Activated naive CD4-positive, alpha-beta T cell treated with anti-CD3 and anti-CD28 coated beads, Interleukin-2, amount 50 U/mL, for 72 hours (primary cell): ENCODE data around the gene IFIT1B. TPM values are rescaled to one million over a fixed set of nuclear protein-coding genes. Genes with fewer than 3 reads are reported as not detected.
"Not testable (repeated sequence)": the region's sequence is repeated elsewhere in the genome, so short reads cannot be mapped to it uniquely, and the experiment has no call there.

Experiments used
- ATAC-seq, 2 donors: fragments of 150-1000 bp; cut with Tn5 transposase; 2 replicates each; pipeline ENCODE4 v1.10.0; 2021; ENCODE audit warnings: mild to moderate bottlenecking in 2 of 2, moderate library complexity in 2 of 2
- DNase-seq, 2 donors: peaks; one replicate each; pipeline ENCODE4 v3.0.0; 2021 to 2022; ENCODE audit warnings: low spot score in 2 of 2
- H3K27ac Mint-ChIP-seq, 2 donors: one replicate each; pipeline ENCODE4 v1.8.0; 2022; ENCODE audit warnings: mild to moderate bottlenecking in 2 of 2, mixed read lengths in 2 of 2
- H3K36me3 Mint-ChIP-seq, 2 donors: one replicate each; pipeline ENCODE4 v1.8.0; 2022; ENCODE audit warnings: mixed read lengths in 2 of 2
- H3K9me3 Mint-ChIP-seq, 2 donors: one replicate each; pipeline ENCODE4 v1.8.0; 2022; ENCODE audit warnings: mixed read lengths in 2 of 2
- total RNA-seq, 2 donors: library from RNA; stranded (reverse); gene quantifications; one replicate each; pipeline ENCODE4 v1.2.3, GENCODE V29; 2022

The IFIT1B gene
- total RNA-seq, 2 donors from 2014 or later, result not detected

DNA sequence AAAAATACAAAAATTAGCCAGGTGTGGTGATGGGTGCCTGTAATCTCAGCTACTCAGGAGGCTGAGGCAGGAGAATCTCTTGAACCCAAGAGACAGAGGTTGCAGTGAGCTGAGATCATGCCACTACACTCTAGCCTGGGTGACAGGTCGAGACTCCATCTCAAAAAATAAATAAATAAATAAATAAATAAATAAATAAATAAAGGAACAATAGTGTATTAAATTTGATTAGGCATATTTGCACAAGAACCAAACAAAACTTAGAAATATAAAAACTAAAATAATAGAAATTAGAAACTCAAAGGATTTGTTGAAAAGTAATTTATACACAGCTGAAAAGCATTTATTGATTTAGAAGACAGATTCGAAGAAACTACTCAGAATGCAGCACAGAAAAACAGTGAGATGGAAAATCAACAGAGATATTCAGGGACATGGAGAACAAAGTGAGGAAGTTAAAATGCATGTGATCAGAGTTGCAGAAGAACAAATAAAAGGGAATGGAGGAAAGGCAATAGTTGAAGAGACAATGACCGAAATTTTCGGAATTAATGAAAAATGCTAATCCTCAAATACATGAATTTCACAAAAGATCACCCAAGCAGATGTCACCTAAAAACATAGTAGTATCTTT, 32.4 kb upstream of the IFIT1B start:
- Mint-ChIP-seq H3K36me3 (no peaks in the 10 kb centered on the region), H3K9me3 (no peaks in the 10 kb centered on the region), H3K27ac (no peak overlapping the region)
- DNase-seq, result no peak
- no peak for ATAC-seq

DNA sequence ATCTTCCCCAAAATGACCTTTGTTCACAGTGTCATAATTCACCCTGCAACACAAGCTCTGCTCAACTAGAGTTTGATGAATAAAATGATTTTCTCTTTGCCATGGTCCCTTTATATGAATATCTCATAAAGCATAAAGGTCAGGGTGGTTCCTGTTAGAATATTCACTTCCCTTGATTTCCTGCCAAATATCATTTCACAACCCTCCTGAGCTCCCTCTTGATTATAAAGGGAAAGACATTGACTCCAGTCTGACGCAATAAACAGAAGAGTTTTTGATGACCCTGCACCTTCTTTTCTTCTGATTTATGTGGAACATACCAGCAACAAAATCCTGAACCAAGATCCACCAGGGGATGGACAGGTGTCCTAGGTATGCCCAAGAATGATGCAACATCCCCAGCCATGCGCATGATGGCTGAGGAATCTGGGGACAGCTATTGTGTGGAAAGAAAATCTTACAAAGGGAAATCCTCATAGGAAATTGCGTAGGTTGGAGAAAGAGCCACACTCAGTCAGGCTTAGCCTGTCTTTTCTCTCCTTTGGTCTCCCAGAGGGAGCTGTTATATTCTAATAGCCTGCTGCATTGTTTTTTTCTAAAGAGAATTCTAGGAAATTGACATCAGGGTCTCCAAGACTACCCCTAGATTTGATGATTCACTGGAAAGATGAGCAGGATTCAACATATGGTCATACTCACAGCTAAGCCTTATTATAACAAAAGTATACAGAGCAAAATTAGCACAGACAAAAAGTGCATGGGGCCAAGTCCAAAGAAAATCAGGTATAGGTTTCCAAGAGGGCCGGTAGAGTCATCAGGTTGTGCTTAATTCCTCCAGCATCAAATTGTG, 31.2 kb upstream of the IFIT1B start:
- Mint-ChIP-seq H3K36me3 (no peaks in the 10 kb centered on the region), H3K27ac (no peak overlapping the region), H3K9me3 (no peaks in the 10 kb centered on the region)
- ATAC-seq (no peak), DNase-seq (no peak)

DNA sequence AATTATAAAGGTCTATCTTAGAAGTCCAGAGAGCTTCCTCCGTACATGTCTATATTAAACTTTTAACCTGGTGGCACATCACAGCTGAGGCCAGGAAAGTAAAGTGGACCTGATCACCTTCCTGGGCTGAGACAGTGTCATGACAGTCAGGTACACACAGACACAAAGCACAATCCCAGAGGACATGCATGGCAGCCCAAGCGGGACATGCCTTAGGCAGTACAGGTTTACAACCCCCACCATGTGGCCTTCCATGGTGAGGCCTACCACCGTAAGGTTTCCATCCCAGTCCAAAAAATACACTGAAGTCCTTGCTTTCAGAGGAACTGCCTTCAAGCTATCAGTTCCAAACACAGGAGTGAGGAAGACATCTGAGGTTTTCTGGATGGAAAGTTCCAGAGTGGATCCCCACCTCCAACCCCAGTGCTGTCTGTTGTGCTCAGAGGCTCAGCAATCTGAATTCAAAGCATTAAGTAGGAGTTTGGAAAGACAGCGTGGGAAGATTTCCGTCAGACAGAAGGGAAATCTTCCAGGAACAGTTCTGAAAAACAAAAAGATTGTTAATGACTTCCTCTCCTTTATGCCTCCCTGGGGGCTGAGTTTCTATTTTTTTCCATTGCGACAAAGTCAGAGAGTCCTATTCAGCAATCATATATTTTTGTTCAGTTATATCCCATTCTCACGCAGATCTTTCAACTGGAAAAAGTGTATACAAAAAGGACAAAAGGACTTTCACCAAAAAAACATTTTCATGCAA, 30.0 kb upstream of the IFIT1B start:
- no peak overlapping the region for H3K27ac Mint-ChIP-seq
- ATAC-seq (no peak), DNase-seq (no peak)
- no peaks in the 10 kb centered on the region for H3K36me3 Mint-ChIP-seq
- H3K9me3 Mint-ChIP-seq, result no peaks in the 10 kb centered on the region

DNA sequence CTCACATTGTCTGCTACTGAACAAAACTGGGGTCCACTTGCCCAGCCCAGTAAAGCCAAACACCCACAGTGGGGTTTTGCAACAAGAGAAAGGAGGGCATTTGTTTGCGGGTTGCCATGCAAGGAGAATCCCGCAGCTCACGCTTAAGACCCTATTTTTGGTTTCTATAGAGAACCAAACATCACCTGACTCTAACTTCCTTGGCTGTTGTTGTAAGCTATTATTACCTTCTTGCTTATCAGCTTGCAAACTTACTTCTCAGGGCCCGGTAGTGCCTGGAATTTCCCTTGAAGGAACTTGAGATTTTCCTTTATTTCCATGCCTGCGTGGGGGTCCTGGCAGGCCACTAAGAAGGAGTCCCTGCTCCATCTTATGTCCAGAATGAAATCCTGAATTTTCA, 29.4 kb upstream of the IFIT1B start:
- no peak for DNase-seq
- Mint-ChIP-seq H3K36me3 (no peaks in the 10 kb centered on the region), H3K27ac (no peak overlapping the region), H3K9me3 (no peaks in the 10 kb centered on the region)
- no peak for ATAC-seq

DNA sequence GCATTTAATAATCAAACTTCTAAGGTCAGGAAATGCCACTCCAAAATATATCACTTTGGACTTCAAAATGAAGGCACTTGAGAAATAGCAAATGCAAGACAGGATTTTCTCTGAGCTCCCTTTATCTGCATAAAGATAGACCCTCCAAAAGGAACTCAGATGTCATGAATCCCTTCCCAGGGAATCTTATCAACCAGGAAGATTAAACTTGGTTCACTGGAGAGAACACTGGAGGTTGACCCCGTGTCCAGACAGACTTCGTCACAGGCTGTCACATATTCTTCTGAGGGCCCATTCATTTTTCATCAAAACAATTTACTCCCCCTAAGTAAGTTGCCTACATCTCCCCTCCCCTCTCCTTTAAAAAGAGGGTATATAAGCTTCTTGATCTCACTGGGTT, 28.9 kb upstream of the IFIT1B start:
- no peak for DNase-seq

DNA sequence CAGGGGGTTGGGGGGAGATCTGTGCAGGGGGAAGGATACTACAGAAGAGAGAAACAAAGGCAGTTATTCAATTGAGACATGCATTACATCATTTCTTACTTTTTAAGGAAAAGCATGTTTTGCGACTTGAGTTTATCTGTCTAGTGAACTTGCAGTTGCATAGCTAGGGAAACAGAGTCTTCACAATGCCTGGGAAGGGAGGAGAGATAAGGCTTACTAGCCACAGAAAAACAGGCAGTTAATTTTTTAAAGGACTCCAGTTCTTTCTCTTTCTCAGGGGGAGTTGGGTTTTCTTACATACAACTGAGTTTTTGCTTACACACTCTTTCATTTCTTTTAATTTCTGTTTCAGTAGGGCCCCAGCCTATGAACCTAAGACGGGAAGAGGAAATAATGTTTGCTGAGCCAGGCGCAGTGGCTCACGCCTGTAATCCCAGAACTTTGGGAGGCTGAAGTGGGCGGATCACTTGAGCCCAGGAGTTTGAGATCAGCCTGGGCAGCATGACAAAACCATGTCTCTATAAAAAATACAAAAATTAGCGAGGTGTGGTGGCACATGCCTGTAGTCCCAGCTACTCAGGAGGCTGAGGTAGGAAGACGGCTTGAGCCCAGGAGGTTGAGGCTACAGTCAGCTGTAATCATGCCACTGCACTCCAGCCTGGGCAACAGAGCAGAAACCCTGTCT, 27.1 kb upstream of the IFIT1B start:
- not testable (repeated sequence) for H3K9me3 Mint-ChIP-seq, H3K27ac Mint-ChIP-seq, H3K36me3 Mint-ChIP-seq, DNase-seq
- ATAC-seq, result peak in 1 of 2 donors; percentile 25

More for the DNA sequence above, 28.9 kb upstream of the IFIT1B start:
- peaks cover under 1 to 1% of the 10 kb centered on the region in 2 donors for H3K9me3 Mint-ChIP-seq
- no peak overlapping the region for H3K27ac Mint-ChIP-seq
- H3K36me3 Mint-ChIP-seq, result peaks cover 1 to 3% of the 10 kb centered on the region in 2 donors
- no peak for ATAC-seq

DNA sequence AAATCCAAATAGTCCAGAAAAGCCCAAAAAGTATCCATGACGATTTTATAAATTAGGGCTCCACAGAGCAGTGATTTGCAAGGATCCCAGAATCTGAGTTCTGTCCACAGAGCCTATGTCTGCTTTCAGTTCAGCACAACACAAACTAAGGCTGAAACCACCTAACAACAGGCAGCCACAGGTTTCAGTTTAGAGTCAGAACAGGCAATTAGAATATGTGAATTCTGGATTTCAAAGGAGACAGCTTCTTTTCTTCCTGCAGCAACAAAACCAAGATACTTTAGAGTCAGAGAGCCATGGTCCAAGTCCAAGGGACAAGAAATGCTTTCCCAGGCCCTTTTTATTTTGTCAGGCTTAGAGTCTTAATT, 26.5 kb upstream of the IFIT1B start:
- DNase-seq (peak in 1 of 2 donors; percentile 33), ATAC-seq (peak; percentile 62 to 98)
- peaks cover 3 to 4% of the 10 kb centered on the region in 2 donors for H3K9me3 Mint-ChIP-seq
- H3K36me3 Mint-ChIP-seq, result peaks cover 5 to 7% of the 10 kb centered on the region in 2 donors
- no peak overlapping the region for H3K27ac Mint-ChIP-seq

DNA sequence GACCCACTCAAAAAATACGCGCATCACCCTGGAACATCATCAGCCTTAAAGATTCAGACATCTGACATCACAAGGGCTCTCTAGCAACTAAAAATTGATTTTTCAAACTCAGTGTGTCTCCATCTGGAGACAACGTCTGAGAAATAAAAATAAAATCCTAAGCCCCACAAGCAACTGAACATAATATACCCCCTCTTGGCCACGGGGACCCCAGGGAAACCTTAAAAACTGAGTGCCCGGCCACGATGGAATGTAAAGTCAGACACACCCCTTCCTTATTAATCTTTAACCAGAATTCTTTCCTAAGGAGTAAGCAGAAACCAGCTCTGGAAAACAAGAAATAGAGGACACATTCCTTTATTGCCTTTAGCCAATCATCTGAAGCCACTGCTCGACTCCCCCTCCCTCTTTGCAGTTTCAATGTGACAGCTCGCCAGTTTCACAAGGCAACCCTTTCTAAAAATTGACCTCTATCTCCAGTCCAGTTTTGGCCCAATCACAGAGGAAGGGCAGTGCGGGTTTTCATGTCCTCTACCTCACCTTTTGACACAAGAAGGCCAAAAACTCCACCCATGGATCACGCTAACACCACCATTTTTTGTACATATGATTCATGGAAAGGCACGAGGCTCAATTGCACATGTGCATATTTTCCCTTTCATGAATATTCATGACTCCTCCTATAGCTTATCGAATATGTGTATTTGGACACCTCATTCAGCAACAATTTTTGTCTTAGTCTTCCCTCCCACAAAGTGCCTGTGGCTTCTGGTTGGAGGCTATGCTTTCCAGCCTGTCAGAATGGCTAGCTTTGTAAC, 25.9 kb upstream of the IFIT1B start:
- DNase-seq (no peak), ATAC-seq (no peak)
- Mint-ChIP-seq H3K36me3 (peaks cover 5 to 7% of the 10 kb centered on the region in 2 donors), H3K27ac (no peak overlapping the region), H3K9me3 (peaks cover 3 to 4% of the 10 kb centered on the region in 2 donors)

DNA sequence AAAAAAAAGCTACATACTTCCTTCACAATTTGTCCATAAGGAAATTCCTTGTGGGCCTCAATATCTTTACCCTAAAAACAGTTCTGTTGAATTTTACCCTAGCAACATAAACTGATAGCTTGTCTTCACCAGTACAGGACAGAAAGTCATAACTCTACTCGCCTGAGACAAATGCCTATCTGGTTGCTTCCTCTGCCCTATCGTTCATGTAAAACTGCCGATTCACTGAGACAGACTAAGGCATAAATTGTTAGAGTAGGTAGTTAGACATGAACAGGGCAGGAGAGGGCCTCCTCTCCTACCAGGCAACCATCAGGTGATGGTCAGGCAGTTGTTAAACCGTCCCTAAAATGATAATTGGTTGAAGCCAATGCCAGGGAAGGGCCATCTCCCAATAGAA, 25.1 kb upstream of the IFIT1B start:
- Mint-ChIP-seq H3K27ac (no peak overlapping the region), H3K9me3 (peaks cover 3 to 4% of the 10 kb centered on the region in 2 donors), H3K36me3 (peaks cover 5 to 7% of the 10 kb centered on the region in 2 donors)
- ATAC-seq, result no peak
- DNase-seq, result no peak

DNA sequence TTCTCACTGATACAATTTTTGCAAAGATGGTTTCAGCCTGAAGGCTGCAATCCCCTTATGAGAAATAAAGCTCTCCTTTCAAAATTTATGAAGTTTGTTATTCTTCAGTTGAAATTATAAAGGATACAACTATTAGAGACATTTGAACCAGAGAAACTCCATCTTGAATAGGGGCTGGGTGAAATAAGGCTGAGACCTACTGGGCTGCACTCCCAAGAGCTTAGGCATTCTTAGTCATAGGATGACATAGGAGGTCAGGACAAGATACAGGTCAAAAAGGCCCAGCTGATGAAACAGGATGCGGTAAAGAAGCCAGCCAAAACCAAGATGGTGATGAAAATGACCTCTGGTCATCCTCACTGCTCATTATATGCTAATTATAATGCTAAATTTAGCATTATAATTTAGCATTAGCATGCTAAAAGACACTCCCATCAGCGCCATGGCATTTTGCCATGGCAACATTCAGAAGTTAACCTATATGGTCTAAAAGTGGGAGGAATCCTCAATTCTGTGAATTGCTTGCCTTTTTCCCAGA, 22.4 kb upstream of the IFIT1B start:
- no peak overlapping the region for H3K27ac Mint-ChIP-seq
- peaks cover 5 to 7% of the 10 kb centered on the region in 2 donors for H3K36me3 Mint-ChIP-seq
- ATAC-seq, result peak in 1 of 2 donors; percentile 52
- DNase-seq, result no peak
- H3K9me3 Mint-ChIP-seq, result peaks cover 3 to 4% of the 10 kb centered on the region in 2 donors

DNA sequence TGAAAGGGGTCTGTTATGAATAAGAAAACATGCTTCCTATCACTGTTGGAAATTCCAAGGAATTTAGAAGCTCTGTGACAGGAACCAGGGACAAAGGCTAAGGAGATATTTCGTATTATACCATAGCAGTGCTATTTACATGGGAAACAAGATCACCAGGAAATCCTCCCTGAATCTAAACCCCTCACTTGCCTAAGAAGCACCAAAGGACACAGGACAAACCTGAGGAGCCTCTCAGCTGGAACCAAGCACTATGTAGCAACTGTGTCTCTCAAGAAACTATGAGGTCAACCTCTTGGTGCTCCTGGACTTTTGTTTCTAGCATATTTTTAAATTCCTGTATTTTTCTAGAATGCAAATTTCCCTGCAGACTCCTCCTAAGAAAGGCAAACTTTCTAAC, 20.8 kb upstream of the IFIT1B start:
- Mint-ChIP-seq H3K36me3 (peaks cover 5 to 7% of the 10 kb centered on the region in 2 donors), H3K27ac (no peak overlapping the region), H3K9me3 (peaks cover 3 to 4% of the 10 kb centered on the region in 2 donors)
- ATAC-seq, result no peak
- no peak for DNase-seq

DNA sequence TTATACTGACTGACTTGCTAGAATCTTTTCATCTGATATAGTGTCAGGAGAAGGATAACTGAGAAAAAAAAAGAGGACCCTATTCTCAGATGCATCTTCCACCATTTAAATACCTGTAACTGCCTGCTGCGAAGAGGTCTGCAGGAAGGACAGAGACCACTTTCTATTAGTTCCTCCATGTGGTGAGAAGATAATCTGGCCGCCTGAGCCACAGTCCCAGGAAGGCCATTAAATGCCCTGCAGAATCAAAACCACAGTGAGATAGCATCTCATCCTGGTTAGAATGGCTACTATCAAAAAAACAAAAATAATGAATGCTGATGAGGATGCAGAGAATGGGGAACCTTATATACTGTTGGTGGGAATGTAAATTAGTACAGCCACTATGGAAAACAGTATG, 19.9 kb upstream of the IFIT1B start:
- Mint-ChIP-seq H3K36me3 (peaks cover 5 to 7% of the 10 kb centered on the region in 2 donors), H3K9me3 (peaks cover 3 to 4% of the 10 kb centered on the region in 2 donors), H3K27ac (no peak overlapping the region)
- ATAC-seq, result no peak
- DNase-seq, result no peak

DNA sequence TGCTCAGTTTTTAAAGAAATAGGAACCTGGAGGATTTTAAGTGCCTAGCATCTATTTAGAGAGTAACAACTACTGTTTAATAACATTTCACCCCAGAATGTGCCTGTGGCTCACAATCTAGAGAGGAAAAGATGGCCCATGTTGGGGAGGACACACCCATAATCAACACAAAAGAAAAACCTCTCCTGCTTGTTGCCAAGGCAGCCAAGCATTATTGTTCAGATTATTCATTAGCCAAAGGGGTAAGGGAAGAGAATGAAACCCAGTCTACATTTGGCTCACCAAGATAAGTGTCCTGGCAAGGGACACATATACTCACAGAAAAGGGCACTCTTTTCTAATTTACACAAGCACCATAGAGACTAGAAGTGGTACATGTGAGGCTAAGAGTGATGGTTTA, 17.7 kb upstream of the IFIT1B start:
- Mint-ChIP-seq H3K36me3 (no peaks in the 10 kb centered on the region), H3K27ac (no peak overlapping the region), H3K9me3 (no peaks in the 10 kb centered on the region)
- DNase-seq, result no peak
- no peak for ATAC-seq

DNA sequence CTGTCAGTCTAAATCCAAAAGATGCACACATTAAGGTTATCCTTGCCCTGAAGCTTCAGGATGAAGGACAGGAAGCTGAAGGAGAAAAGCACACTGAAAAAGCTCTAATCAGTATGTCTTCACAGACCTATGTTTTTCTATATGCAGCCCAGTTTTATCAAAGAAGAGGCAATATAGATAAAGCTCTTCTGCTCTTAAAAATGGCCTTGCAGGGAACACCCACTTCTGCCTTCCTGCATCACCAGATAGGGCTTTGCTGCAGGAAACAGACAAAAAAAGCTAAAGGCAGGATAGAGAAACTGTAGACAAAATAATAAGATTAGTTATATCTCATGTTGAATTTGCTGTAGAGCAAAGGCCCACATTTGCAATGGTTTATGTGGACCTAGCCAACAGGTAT, 14.9 kb upstream of the IFIT1B start:
- H3K27ac Mint-ChIP-seq, result no peak overlapping the region
- ATAC-seq, result no peak
- DNase-seq, result no peak
- H3K36me3 Mint-ChIP-seq, result no peaks in the 10 kb centered on the region
- H3K9me3 Mint-ChIP-seq, result no peaks in the 10 kb centered on the region

DNA sequence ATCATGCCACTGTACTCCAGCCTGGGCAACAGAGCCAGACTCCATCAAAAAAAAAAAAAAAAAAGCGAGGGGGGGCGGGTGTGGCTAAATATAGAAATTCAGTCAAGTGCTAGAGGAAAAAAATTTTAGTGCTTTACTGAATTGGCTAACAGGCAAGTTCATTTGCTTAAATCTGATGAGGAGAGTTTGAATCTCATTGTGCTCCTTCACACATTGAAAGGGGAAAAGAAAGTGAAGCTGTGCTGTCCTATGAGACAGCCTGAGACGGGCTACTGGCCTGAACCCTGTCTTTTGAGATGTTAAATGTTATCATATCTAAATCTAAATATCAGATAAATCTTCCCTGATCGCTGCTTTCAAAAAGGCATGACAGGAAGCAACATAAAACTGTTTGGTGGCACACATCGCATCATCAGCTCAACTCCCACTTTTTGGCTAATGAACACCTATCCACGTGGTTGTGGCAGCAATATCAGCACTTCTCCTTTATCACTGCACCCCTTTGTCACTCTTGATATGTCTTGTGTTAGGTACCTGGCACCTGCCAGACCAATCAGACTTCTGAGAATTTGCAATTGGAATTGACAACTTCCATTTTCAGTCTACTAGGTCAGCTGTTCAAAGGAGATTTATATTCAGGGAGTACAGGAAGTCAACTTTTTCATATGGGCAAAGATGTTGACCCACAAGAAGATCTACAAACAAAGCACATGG, 14.0 kb upstream of the IFIT1B start:
- no peaks in the 10 kb centered on the region for H3K9me3 Mint-ChIP-seq
- DNase-seq (no peak), ATAC-seq (no peak)
- no peak overlapping the region for H3K27ac Mint-ChIP-seq
- no peaks in the 10 kb centered on the region for H3K36me3 Mint-ChIP-seq
